HUES64 (cell line): Measurements from ENCODE around the gene ESRRG.

Experiments used
- H3K27ac ChIP-seq: 2 replicates; pipeline ENCODE4 v1.7.0; 2013; ENCODE audit warnings: low read depth, low read length, inconsistent platforms
- H3K27me3 ChIP-seq: 2 replicates; pipeline ENCODE4 v1.6.1; 2013; ENCODE audit warnings: mild to moderate bottlenecking, low read length; ENCODE audit not compliant: insufficient read depth
- H3K36me3 ChIP-seq: 2 replicates; pipeline ENCODE4 v1.6.1; 2013; ENCODE audit warnings: mild to moderate bottlenecking, low read length; ENCODE audit not compliant: insufficient read depth
- H3K4me1 ChIP-seq: 2 replicates; pipeline ENCODE4 v1.6.1; 2013; ENCODE audit warnings: mild to moderate bottlenecking, low read length, moderate library complexity; ENCODE audit not compliant: insufficient read depth
- H3K4me3 ChIP-seq: 2 replicates; pipeline ENCODE4 v1.5.1; 2013; ENCODE audit warnings: mild to moderate bottlenecking, low read length, moderate library complexity
- H3K9ac ChIP-seq: 2 replicates; pipeline ENCODE4 v1.6.1; 2013; ENCODE audit warnings: mild to moderate bottlenecking, low read depth, low read length
- H3K9me3 ChIP-seq: 2 replicates; pipeline ENCODE4 v1.6.1; 2013; ENCODE audit warnings: low read depth, low read length; ENCODE audit not compliant: insufficient read depth
- WGBS: fragments of 150-250, 120-280 bp; methylation state at CpG from one replicate; pipeline ENCODE4 v1.1.7; 2013; ENCODE audit warnings: missing lambda C conversion rate; 5-methylcytosine and 5-hydroxymethylcytosine counted together

Gene ESRRG

GRCh38 chr1:216666441-216666840 lies 56.8 kb downstream of the ESRRG start:
- Histone ChIP-seq H3K27ac (no peak overlapping the region), H3K36me3 (no peaks in the 10 kb centered on the region), H3K27me3 (no peaks in the 10 kb centered on the region), H3K9ac (no peak overlapping the region), H3K4me3 (no peak overlapping the region), H3K4me1 (no peaks in the 10 kb centered on the region), H3K9me3 (no peaks in the 10 kb centered on the region)
- WGBS = 97% methylated on average over 2 of the region's 2 CpGs

DNA sequence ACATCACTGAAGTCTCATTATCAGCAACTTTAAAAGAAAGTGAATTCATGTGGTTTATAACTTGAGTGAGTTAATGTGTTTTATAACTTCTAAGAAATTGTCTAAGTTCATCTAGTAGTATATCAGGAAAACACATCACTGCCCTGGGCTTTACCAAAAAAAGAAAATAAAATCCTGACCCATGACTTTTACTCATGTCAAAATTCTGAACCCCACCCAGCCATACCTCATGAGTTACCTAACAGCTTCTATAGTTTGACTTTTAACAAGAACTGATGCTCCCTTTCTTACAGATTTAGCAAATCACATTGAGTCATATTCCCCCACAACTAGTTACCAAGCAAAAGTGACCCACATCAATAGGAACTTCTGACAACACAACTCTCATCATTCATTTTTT lies 57.4 kb downstream of the ESRRG start:
- H3K9ac ChIP-seq = no peak overlapping the region
- H3K27me3 ChIP-seq = no peaks in the 10 kb centered on the region
- H3K36me3 ChIP-seq = no peaks in the 10 kb centered on the region
- H3K4me1 ChIP-seq = no peaks in the 10 kb centered on the region
- H3K27ac ChIP-seq = no peak overlapping the region
- no peak overlapping the region for H3K4me3 ChIP-seq
- H3K9me3 ChIP-seq = no peaks in the 10 kb centered on the region

DNA sequence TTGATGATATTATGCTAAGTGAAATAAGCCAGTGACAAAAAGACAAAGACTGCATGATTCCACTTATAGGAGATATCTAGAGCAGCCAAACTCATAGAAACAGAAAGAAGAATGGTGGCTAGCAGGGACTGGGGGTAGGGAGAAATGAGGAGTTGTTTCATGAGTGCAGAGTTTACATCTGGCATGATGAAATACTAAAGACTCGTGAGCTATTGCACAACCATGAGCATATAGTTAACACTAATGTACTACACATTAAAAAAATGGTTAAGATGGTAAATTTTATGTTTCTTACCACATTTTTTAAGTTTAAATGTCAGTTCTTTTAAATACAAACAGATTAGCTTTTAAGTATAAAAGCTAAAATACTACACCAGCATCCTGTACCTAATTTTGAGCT lies 57.8 kb downstream of the ESRRG start:
- Histone ChIP-seq H3K36me3 (no peaks in the 10 kb centered on the region), H3K9me3 (no peaks in the 10 kb centered on the region), H3K4me1 (no peaks in the 10 kb centered on the region), H3K9ac (no peak overlapping the region), H3K27me3 (no peaks in the 10 kb centered on the region), H3K27ac (no peak overlapping the region), H3K4me3 (no peak overlapping the region)
- no CpG with 5 or more reads among the region's 1 CpG for WGBS

GRCh38 chr1:216662681-216663080 lies 60.5 kb downstream of the ESRRG start:
- no peaks in the 10 kb centered on the region for H3K27me3 ChIP-seq
- H3K27ac ChIP-seq = no peak overlapping the region
- H3K9me3 ChIP-seq = no peaks in the 10 kb centered on the region
- WGBS = 91% methylated on average over 2 of the region's 3 CpGs
- H3K4me1 ChIP-seq = no peaks in the 10 kb centered on the region
- H3K9ac ChIP-seq = no peak overlapping the region
- no peak overlapping the region for H3K4me3 ChIP-seq
- no peaks in the 10 kb centered on the region for H3K36me3 ChIP-seq

DNA sequence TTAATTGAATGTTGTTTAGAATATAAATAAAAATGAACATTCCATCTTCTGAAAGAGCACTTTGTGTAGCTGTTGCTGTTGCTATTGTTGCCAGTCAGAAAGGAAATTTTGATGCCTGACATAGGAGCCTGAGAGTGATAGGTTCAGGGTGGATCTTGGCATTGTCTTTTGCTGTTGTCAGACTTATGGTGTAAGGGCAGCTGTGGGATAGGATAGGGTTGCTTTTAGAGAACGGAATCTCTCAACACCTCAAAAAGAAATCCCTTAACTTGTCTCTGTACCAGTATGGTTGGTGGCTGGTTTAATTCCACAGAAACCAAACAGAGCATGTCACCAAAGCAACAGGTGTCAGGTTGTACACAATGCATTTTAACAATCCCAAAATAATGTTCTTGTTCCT lies 62.7 kb downstream of the ESRRG start:
- H3K9ac ChIP-seq = no peak overlapping the region
- H3K27ac ChIP-seq = no peak overlapping the region
- no peaks in the 10 kb centered on the region for H3K36me3 ChIP-seq
- no peaks in the 10 kb centered on the region for H3K4me1 ChIP-seq
- no peak overlapping the region for H3K4me3 ChIP-seq
- H3K9me3 ChIP-seq = no peaks in the 10 kb centered on the region
- no peaks in the 10 kb centered on the region for H3K27me3 ChIP-seq
- no CpG with 5 or more reads among the region's 1 CpG for WGBS

DNA sequence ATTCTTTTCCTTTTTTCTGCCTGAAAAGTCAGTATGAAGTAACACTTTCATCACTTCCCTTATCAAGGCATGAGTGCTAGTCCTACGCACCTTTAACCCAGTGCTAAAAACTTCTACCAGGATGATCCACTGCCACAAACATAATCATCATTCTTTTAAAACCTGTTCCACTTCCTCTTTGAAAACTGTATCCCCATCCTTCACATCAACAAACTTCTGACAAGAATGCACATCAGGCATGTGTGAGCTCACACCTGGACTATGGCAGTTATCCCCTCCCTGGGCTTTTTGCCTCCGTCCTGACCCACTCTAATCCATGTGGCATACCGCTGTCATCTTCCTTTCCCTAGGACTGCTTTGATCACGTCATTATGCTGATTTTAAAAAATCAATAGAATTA lies 70.2 kb downstream of the ESRRG start:
- Histone ChIP-seq H3K36me3 (no peaks in the 10 kb centered on the region), H3K9ac (no peak overlapping the region), H3K4me3 (no peak overlapping the region), H3K9me3 (no peaks in the 10 kb centered on the region), H3K4me1 (0 out of 2 replicates have a peak, but pooled peaks cover 4% of the 10 kb centered on the region), H3K27me3 (no peaks in the 10 kb centered on the region), H3K27ac (no peak overlapping the region)
- 93% methylated on average over 4 of the region's 4 CpGs for WGBS

- Histone ChIP-seq H3K4me1 (0 out of 2 replicates have a peak, but pooled peaks cover 4% of the 10 kb centered on the region), H3K27me3 (no peaks in the 10 kb centered on the region), H3K4me3 (no peak overlapping the region), H3K27ac (no peak overlapping the region), H3K36me3 (no peaks in the 10 kb centered on the region), H3K9ac (no peak overlapping the region), H3K9me3 (no peaks in the 10 kb centered on the region)
- WGBS = 95% methylated on average over 5 of the region's 6 CpGs
Measured at GRCh38 chr1:216651826-216652418, 71.3 kb downstream of the ESRRG start.

- no peaks in the 10 kb centered on the region for H3K9me3 ChIP-seq
- no peak overlapping the region for H3K9ac ChIP-seq
- no peaks in the 10 kb centered on the region for H3K36me3 ChIP-seq
- no peak overlapping the region for H3K27ac ChIP-seq
- H3K4me1 ChIP-seq = no peaks in the 10 kb centered on the region
- H3K27me3 ChIP-seq = no peaks in the 10 kb centered on the region
- WGBS = 95% methylated on average over 1 of the region's 1 CpG
- H3K4me3 ChIP-seq = no peak overlapping the region
Measured at GRCh38 chr1:216643176-216643575, 80.1 kb downstream of the ESRRG start.

DNA sequence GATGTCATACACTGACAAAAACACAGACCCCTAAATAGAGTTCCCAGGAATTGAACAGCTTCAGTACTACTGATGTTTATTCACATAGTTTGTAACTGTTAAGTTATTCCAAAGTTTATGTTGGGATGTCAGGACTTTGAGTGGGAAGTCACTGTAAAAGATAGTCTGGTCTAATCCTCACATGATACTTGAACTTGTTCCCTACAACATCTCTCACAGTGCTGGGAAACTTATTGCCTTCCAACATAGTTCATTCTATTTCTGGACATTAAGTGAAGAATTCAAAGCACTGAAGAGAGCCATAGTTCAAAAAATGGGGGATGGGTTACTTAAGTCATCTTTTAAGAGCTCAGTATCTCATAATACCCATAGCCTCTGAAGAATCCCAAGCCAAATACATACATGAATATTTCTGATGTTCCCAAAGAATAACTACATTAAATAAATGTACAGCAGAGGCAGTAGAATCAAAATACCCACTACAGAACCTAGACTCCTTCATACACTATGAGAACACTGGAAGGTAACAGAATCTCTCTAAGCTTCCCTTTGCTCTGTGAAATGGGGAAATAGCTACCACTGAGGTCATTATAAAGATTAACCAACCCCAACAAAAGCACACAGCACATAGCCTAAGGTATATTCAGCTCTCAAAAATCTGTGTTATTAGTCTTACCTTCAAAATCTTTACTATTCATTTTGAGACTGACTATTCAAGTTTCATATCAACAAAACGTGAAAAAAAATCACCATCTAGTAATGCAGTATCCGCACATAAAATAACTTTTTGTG lies 81.4 kb downstream of the ESRRG start:
- H3K4me3 ChIP-seq = no peak overlapping the region
- H3K27ac ChIP-seq = no peak overlapping the region
- no peaks in the 10 kb centered on the region for H3K4me1 ChIP-seq
- no peak overlapping the region for H3K9ac ChIP-seq
- no peaks in the 10 kb centered on the region for H3K9me3 ChIP-seq
- no peaks in the 10 kb centered on the region for H3K36me3 ChIP-seq
- H3K27me3 ChIP-seq = no peaks in the 10 kb centered on the region
- WGBS = 94% methylated on average over 2 of the region's 2 CpGs

DNA sequence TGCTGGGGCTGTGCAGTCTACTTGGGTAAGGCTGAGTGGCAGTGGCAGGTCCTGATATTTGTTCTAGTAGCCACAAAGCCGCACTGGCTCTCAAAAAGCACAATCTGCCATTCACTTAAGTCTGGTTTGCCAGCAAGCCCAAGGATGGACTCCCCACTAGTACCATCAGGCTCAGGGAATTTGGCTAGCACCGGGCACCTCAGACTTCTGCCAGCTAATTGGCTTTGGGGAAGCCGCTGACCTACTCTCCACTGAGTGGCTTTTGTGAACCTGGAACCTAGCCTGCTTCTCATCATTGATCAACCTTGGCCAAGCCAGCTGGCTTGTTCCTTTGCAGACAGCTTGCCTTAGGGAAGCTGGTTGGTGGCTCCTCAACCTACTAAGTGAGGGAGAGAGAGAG lies 83.1 kb downstream of the ESRRG start:
- Histone ChIP-seq H3K27ac (no peak overlapping the region), H3K36me3 (no peaks in the 10 kb centered on the region), H3K27me3 (no peaks in the 10 kb centered on the region), H3K9ac (no peak overlapping the region; the same call in 1 of the 2 replicates), H3K9me3 (no peaks in the 10 kb centered on the region), H3K4me3 (no peak overlapping the region), H3K4me1 (no peaks in the 10 kb centered on the region)
- WGBS = 94% methylated on average over 3 of the region's 3 CpGs

DNA sequence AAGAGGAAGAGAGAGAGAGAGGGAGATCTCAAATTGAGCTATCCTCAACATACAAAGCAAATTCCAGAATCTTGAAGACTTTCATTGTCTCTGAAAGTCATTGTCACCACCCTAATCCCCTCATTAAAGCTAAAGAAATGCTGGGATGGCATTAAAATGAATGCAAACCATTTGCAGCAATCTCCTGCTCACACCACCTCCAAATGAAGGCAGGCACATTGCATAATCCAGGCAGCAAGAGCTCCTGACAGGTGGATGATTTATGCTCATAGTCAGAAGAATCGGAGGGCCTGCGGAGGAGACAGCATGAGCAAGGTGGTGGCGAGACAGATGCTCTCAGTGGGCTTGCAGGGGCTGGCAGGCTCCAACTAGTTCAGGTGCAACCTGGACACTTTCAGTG lies 90.2 kb downstream of the ESRRG start:
- Histone ChIP-seq H3K9me3 (no peaks in the 10 kb centered on the region), H3K4me3 (no peak overlapping the region), H3K36me3 (no peaks in the 10 kb centered on the region), H3K9ac (no peak overlapping the region), H3K27ac (no peak overlapping the region; the same call in 1 of the 2 replicates), H3K4me1 (peaks cover 7% of the 10 kb centered on the region), H3K27me3 (no peaks in the 10 kb centered on the region)
- WGBS = 82% methylated on average over 3 of the region's 3 CpGs
